IMR-90 (cell line): Measurements from ENCODE around the gene SOD2. TPM values are rescaled to one million over a fixed set of nuclear protein-coding genes. Genes with fewer than 3 reads are reported as not detected.

ENCODE experiments used
- ATAC-seq: fragments of 200-7000 bp; cut with Tn5 transposase; 2 replicates; pipeline ENCODE4 v1.9.1; 2020; ENCODE audit warnings: low read depth, mild to moderate bottlenecking, moderate library complexity
- BruUV-seq: library from RNA; stranded (reverse); fragments of 400-500 nt; replicated peaks from 2 replicates; lab custom pipeline; 2021; lab: Mats Ljungman, UMichigan
- CTCF ChIA-PET: fragments of 300-600 bp; formaldehyde crosslinking; extraction: SDS; loops from one replicate; lab custom pipeline; 2021; ENCODE audit warnings: antibody characterized with exemption; lab: Yijun Ruan, JAX
- POLR2A ChIA-PET: fragments of 300-600 bp; sonication (Branson Sonifier 250); formaldehyde crosslinking; loops from one replicate; lab custom pipeline; 2022; ENCODE audit warnings: antibody characterized with exemption; ENCODE audit not compliant: unreplicated experiment; lab: Charles Lee
- DNase-seq: peaks from one replicate; pipeline ENCODE4 v3.0.0; 2013
- H2AFZ ChIP-seq: replicated peaks from 2 replicates; pipeline ENCODE3; 2013; ENCODE audit warnings: low read length, mild to moderate bottlenecking; ENCODE audit not compliant: poor library complexity
- H2AK5ac ChIP-seq: 2 replicates; pipeline ENCODE4 v1.6.1; 2013; ENCODE audit warnings: low read depth, low read length, inconsistent platforms
- H2AK9ac ChIP-seq: replicated peaks from 2 replicates; pipeline ENCODE3; 2013; ENCODE audit warnings: mild to moderate bottlenecking, low read depth, low read length, moderate library complexity; ENCODE audit not compliant: poor library complexity
- H2BK120ac ChIP-seq: 2 replicates; pipeline ENCODE4 v1.6.1; 2013; ENCODE audit warnings: low read depth, low read length, inconsistent platforms
- H2BK15ac ChIP-seq: 3 replicates; pipeline ENCODE4 v1.6.1; 2013; ENCODE audit warnings: low read depth, low read length, inconsistent platforms
- H2BK20ac ChIP-seq: 2 replicates; pipeline ENCODE4 v1.6.1; 2013; ENCODE audit warnings: low read depth, mild to moderate bottlenecking, inconsistent platforms, low read length, moderate library complexity
- H2BK5ac ChIP-seq: 2 replicates; pipeline ENCODE4 v1.6.1; 2013; ENCODE audit warnings: mild to moderate bottlenecking, low read depth, low read length, inconsistent platforms; ENCODE audit not compliant: poor library complexity, severe bottlenecking
- H3K14ac ChIP-seq: replicated peaks from 2 replicates; pipeline ENCODE4 v1.6.1; 2013; ENCODE audit warnings: low read depth, low read length, inconsistent platforms
- H3K18ac ChIP-seq: 2 replicates; pipeline ENCODE4 v1.6.1; 2013; ENCODE audit warnings: low read depth, low read length, control low read depth
- H3K23ac ChIP-seq: 2 replicates; pipeline ENCODE4 v1.6.1; 2013; ENCODE audit warnings: low read depth, low read length, inconsistent platforms
- H3K27ac ChIP-seq: 2 replicates; pipeline ENCODE4 v1.5.1; 2013; ENCODE audit warnings: mild to moderate bottlenecking, control low read depth, low read length; ENCODE audit not compliant: insufficient read depth
- H3K27me3 ChIP-seq: 2 replicates; pipeline ENCODE4 v1.6.1; 2013; ENCODE audit warnings: low read length; ENCODE audit not compliant: control insufficient read depth, insufficient read depth
- H3K36me3 ChIP-seq: 2 replicates; pipeline ENCODE4 v1.6.1; 2013; ENCODE audit warnings: low read length, mixed read lengths; ENCODE audit not compliant: control insufficient read depth, insufficient read depth
- H3K4ac ChIP-seq: 2 replicates; pipeline ENCODE4 v1.6.1; 2013; ENCODE audit warnings: low read depth, low read length, inconsistent platforms
- H3K4me1 ChIP-seq: 2 replicates; pipeline ENCODE4 v1.6.1; 2013; ENCODE audit warnings: low read length, mixed read lengths; ENCODE audit not compliant: control insufficient read depth, insufficient read depth
- H3K4me2 ChIP-seq: 2 replicates; pipeline ENCODE4 v1.6.1; 2013; ENCODE audit warnings: low read depth, mild to moderate bottlenecking, control low read depth, low read length, moderate library complexity
- H3K4me3 ChIP-seq: 2 replicates; pipeline ENCODE4 v1.5.1; 2013; ENCODE audit warnings: low read depth, mild to moderate bottlenecking, control low read depth, low read length, moderate library complexity; ENCODE audit not compliant: insufficient read depth
- H3K56ac ChIP-seq: 2 replicates; pipeline ENCODE4 v1.6.1; 2013; ENCODE audit warnings: low read length, inconsistent platforms; ENCODE audit not compliant: insufficient read depth; ENCODE audit errors: extremely low read depth
- H3K79me1 ChIP-seq, 2 experiments: 2 replicates each; pipeline ENCODE4 v1.6.1; 2013; ENCODE audit warnings: low read length in 2 of 2, inconsistent platforms in 1 of 2, low read depth in 1 of 2
- H3K9ac ChIP-seq: 2 replicates; pipeline ENCODE4 v1.6.1; 2013; ENCODE audit warnings: low read depth, low read length, control low read depth
- H3K9me1 ChIP-seq: 2 replicates; pipeline ENCODE4 v1.6.1; 2013; ENCODE audit warnings: low read length, inconsistent platforms; ENCODE audit not compliant: insufficient read depth
- H3K9me3 ChIP-seq: 2 replicates; pipeline ENCODE4 v1.6.1; 2013; ENCODE audit warnings: low read length; ENCODE audit not compliant: control insufficient read depth, insufficient read depth
- H4K20me1 ChIP-seq: 2 replicates; pipeline ENCODE4 v1.6.1; 2013; ENCODE audit warnings: low read length, inconsistent platforms; ENCODE audit not compliant: insufficient read depth
- H4K5ac ChIP-seq: 2 replicates; pipeline ENCODE4 v1.6.1; 2013; ENCODE audit warnings: mild to moderate bottlenecking, low read depth, low read length, control low read depth
- H4K8ac ChIP-seq, 2 experiments: 2 replicates each; pipeline ENCODE4 v1.6.1; 2013; ENCODE audit warnings: low read depth in 2 of 2, low read length in 2 of 2, control low read depth in 1 of 2, inconsistent platforms in 1 of 2
- H4K91ac ChIP-seq: 2 replicates; pipeline ENCODE4 v1.6.1; 2013; ENCODE audit warnings: low read depth, low read length, inconsistent platforms; ENCODE audit not compliant: insufficient read depth
- BHLHE40 ChIP-seq: fragments of 150-350 bp; IDR thresholded peaks from 2 replicates; pipeline ENCODE4 v1.6.1; 2016; ENCODE audit warnings: mild to moderate bottlenecking, low read depth, low read length
- CEBPB ChIP-seq: IDR thresholded peaks from 2 replicates; pipeline ENCODE4 v1.6.1; 2012; ENCODE audit warnings: low read depth, low read length, improper control_type of control experiment
- CHD1 ChIP-seq: IDR thresholded peaks from 2 replicates; pipeline ENCODE4 v1.6.1; 2012; ENCODE audit warnings: low read depth, low read length, improper control_type of control experiment
- CTCF ChIP-seq: conservative IDR thresholded peaks from 2 replicates; pipeline ENCODE4 v1.5.1; 2012; ENCODE audit warnings: mild to moderate bottlenecking, low read depth, low read length, improper control_type of control experiment
- FOS ChIP-seq: fragments of 150-350 bp; IDR thresholded peaks from 2 replicates; pipeline ENCODE4 v1.6.1; 2016; ENCODE audit warnings: low read depth, low read length
- MAFK ChIP-seq: IDR thresholded peaks from 2 replicates; pipeline ENCODE4 v1.6.1; 2012; ENCODE audit warnings: low read depth, low read length, improper control_type of control experiment
- MAZ ChIP-seq: IDR thresholded peaks from 2 replicates; pipeline ENCODE4 v1.6.1; 2012; ENCODE audit warnings: low read depth, mild to moderate bottlenecking, low read length, improper control_type of control experiment, moderate library complexity, borderline replicate concordance
- MXI1 ChIP-seq: IDR thresholded peaks from 2 replicates; pipeline ENCODE4 v1.6.1; 2012; ENCODE audit warnings: low read depth, mild to moderate bottlenecking, low read length, moderate library complexity, borderline replicate concordance
- NFE2L2 ChIP-seq: fragments of 150-350 bp; IDR thresholded peaks from 2 replicates; pipeline ENCODE4 v1.6.1; 2016; ENCODE audit warnings: low read depth, mild to moderate bottlenecking, low read length
- POLR2A ChIP-seq: IDR thresholded peaks from 2 replicates; pipeline ENCODE4 v1.6.1; 2012; ENCODE audit warnings: mild to moderate bottlenecking, low read depth, low read length
- RCOR1 ChIP-seq: IDR thresholded peaks from 2 replicates; pipeline ENCODE4 v1.6.1; 2012; ENCODE audit warnings: mild to moderate bottlenecking, low read length, improper control_type of control experiment; ENCODE audit not compliant: insufficient replicate concordance
- RFX5 ChIP-seq: IDR thresholded peaks from 2 replicates; pipeline ENCODE4 v1.8.0; 2012; ENCODE audit warnings: low read depth, mild to moderate bottlenecking, low read length, moderate library complexity
- SMC3 ChIP-seq: fragments of 150-350 bp; IDR thresholded peaks from 2 replicates; pipeline ENCODE4 v1.6.1; 2016; ENCODE audit warnings: low read depth, mild to moderate bottlenecking, antibody characterized with exemption, low read length, moderate library complexity
- WGBS, 2 experiments: methylation state at CpG; one replicate each; pipeline versions ENCODE4 v1.1.5 to v1.1.7; 2013; ENCODE audit warnings: missing lambda C conversion rate in 2 of 2; ENCODE audit not compliant: insufficient read length in 1 of 2; ENCODE audit errors: extremely low coverage in 2 of 2; 5-methylcytosine and 5-hydroxymethylcytosine counted together
- dilution Hi-C: fragments of 300-500 bp; cut with HindIII; formaldehyde crosslinking; loops from one replicate; pipeline ENCODE4 v1.14.3; 2018; ENCODE audit warnings: low sequenced_read_pairs; ENCODE audit not compliant: unreplicated experiment
- in situ Hi-C: fragments of 300-500 bp; cut with MboI; formaldehyde crosslinking; loops from 3 replicates; pipeline ENCODE4 v1.14.3; 2019; ENCODE audit warnings: low sequenced_read_pairs, inconsistent platforms, mixed read lengths
- intact Hi-C: fragments of 100-400 bp; cut with micrococcal nuclease; formaldehyde crosslinking; loops from 2 replicates; pipeline ENCODE4 v1.10.0; 2022
- polyA plus RNA-seq, 3 experiments: library from polyadenylated mRNA; depleted of rRNA; stranded (reverse); fragments of >200 nt; gene quantifications; 2 replicates each; pipeline ENCODE4 v1.2.3, GENCODE V29; 2012; ENCODE audit warnings: low replicate concordance in 1 of 3
- total RNA-seq: library from RNA; depleted of rRNA; stranded (reverse); fragments of >200 nt; gene quantifications from 2 replicates; pipeline ENCODE4 v1.2.3, GENCODE V29; 2012
- TF ChIP-seq, protein P1 (sequence below): fragments of 150-350 bp; IDR thresholded peaks from 2 replicates; pipeline ENCODE4 v1.6.1; 2017; ENCODE audit warnings: mild to moderate bottlenecking, antibody characterized with exemption, low read length, low read depth
- TF ChIP-seq, protein P2 (sequence below): fragments of 150-350 bp; IDR thresholded peaks from 2 replicates; pipeline ENCODE4 v1.6.1; 2016; ENCODE audit warnings: low read depth, mild to moderate bottlenecking, low read length, moderate library complexity, borderline replicate concordance

Gene SOD2
- total and polyA plus RNA-seq, 2 of the 4 experiments (the other 2 are of a cell fraction): 173 to 243 TPM

- DNase-seq: peak; percentile 53
- H3K56ac ChIP-seq: 0 out of 2 replicates have a peak overlapping the region, but pooled peaks have one; percentile 19
- TF ChIP-seq, protein P1, sequence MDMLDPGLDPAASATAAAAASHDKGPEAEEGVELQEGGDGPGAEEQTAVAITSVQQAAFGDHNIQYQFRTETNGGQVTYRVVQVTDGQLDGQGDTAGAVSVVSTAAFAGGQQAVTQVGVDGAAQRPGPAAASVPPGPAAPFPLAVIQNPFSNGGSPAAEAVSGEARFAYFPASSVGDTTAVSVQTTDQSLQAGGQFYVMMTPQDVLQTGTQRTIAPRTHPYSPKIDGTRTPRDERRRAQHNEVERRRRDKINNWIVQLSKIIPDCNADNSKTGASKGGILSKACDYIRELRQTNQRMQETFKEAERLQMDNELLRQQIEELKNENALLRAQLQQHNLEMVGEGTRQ: no peak
- no peak for TF ChIP-seq BHLHE40
- no peak for TF ChIP-seq NFE2L2
- TF ChIP-seq, protein P2, sequence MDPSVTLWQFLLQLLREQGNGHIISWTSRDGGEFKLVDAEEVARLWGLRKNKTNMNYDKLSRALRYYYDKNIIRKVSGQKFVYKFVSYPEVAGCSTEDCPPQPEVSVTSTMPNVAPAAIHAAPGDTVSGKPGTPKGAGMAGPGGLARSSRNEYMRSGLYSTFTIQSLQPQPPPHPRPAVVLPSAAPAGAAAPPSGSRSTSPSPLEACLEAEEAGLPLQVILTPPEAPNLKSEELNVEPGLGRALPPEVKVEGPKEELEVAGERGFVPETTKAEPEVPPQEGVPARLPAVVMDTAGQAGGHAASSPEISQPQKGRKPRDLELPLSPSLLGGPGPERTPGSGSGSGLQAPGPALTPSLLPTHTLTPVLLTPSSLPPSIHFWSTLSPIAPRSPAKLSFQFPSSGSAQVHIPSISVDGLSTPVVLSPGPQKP: no peak
- TF ChIP-seq RCOR1: no peak
- TF ChIP-seq MAZ: no peak
- TF ChIP-seq RFX5: no peak
- TF ChIP-seq FOS: no peak
- TF ChIP-seq MXI1: no peak
- no peak for TF ChIP-seq MAFK
- no peak for TF ChIP-seq SMC3
- TF ChIP-seq CEBPB: no peak
- TF ChIP-seq CHD1: no peak
- no peak for TF ChIP-seq POLR2A
- TF ChIP-seq CTCF: no peak
Measured at GRCh38 chr6:159680104-159680503, 12.9 kb downstream of the SOD2 start.

More at GRCh38 chr6:159680104-159680503, 12.9 kb downstream of the SOD2 start:
- in situ Hi-C loops (loop anchor here (25.0 kb wide), 1 partner anchor 282 kb away; the partner anchor contains the start of gene IGF2R), dilution Hi-C loops (no loop called here), intact Hi-C loops (no loop called here)
- H3K4me2 ChIP-seq: peak overlapping the region; percentile 57; the same call in 1 of the 2 replicates
- no peak overlapping the region for H2AK5ac ChIP-seq
- H3K4ac ChIP-seq: peak overlapping the region; percentile 3; the same call in 1 of the 2 replicates
- H3K27ac ChIP-seq: peak overlapping the region; percentile 42
- ChIA-PET CTCF (interaction anchor here (0.5 to 0.7 kb wide), 3 partner anchors 11 to 492 kb away, joined by 3 to 4 read pairs (median 4); no protein-coding TSS in a partner anchor), POLR2A (interaction anchor here (1.2 kb wide), 1 partner anchor 110 kb away, joined by 3 read pairs; the partner anchor contains the start of gene TCP1)
- H2BK20ac ChIP-seq: peak overlapping the region; percentile 68
- peaks cover 24% of the 10 kb centered on the region for H3K4me1 ChIP-seq
- H4K8ac ChIP-seq: peak overlapping the region in 1 of 2 experiments; percentile 27; a peak in 2 of 4 replicates
- H4K91ac ChIP-seq: peak overlapping the region; percentile 18; the same call in 1 of the 2 replicates
- H3K9me3 ChIP-seq: no peaks in the 10 kb centered on the region
- H3K27me3 ChIP-seq: no peaks in the 10 kb centered on the region
- peak overlapping the region; percentile 3; the same call in 1 of the 2 replicates for H4K5ac ChIP-seq
- no peak overlapping the region for H2AFZ ChIP-seq
- peaks cover 13% of the 10 kb centered on the region for H3K9me1 ChIP-seq
- H3K79me1 ChIP-seq: peaks cover 15 to 40% of the 10 kb centered on the region in 2 experiments
- H2BK5ac ChIP-seq: peak overlapping the region; percentile 94
- no peak overlapping the region; the same call in 2 of the 3 replicates for H2BK15ac ChIP-seq
- H4K20me1 ChIP-seq: no peaks in the 10 kb centered on the region
- peak overlapping the region; percentile 6; the same call in 1 of the 2 replicates for H3K23ac ChIP-seq
- H2AK9ac ChIP-seq: no peak overlapping the region
- H2BK120ac ChIP-seq: peak overlapping the region; percentile 33
- no peak overlapping the region for H3K4me3 ChIP-seq
- H3K14ac ChIP-seq: 0 out of 2 replicates have a peak overlapping the region, but pooled peaks have one; percentile 0
- WGBS, 2 experiments: no CpG with 5 or more reads among the region's 3 CpGs
- H3K9ac ChIP-seq: no peak overlapping the region
- H3K36me3 ChIP-seq: peaks cover 36% of the 10 kb centered on the region
- H3K18ac ChIP-seq: peak overlapping the region; percentile 24; the same call in 1 of the 2 replicates
- BruUV-seq: no TSS peak
- ATAC-seq: peak; percentile 19; the same call in 1 of the 2 replicates
